ENCODE measurements around the gene EIF4ENIF1. TPM values are rescaled to one million over a fixed set of nuclear protein-coding genes. Genes with fewer than 3 reads are reported as not detected.

EIF4ENIF1 gene
- total and polyA plus RNA-seq, 9 of the 15 experiments (the other 6 are each of a cell fraction or from before 2014, with no cell fraction given) = 2.5 to 24.9 (median 15.8) TPM

- ChIA-PET CTCF (ENCODE audit: low intra/inter-chr PET ratio) (interaction anchor here (0.5 kb wide), 1 partner anchor 9 kb away, joined by 3 read pairs; no protein-coding TSS in a partner anchor), POLR2A (no interaction called here)
- Histone ChIP-seq H3K9me3 (replicated peaks; ENCODE audit: control insufficient read depth, insufficient read depth, low read depth, low read length) (no peaks in the 10 kb centered on the region), H3K9me1 (ENCODE audit: control insufficient read depth, insufficient read depth, low read length) (no peaks in the 10 kb centered on the region), H3K4me1 (replicated peaks in 1 of 2; ENCODE audit: control insufficient read depth in 2 of 2, insufficient read depth in 2 of 2, low read length in 2 of 2) (peaks cover 2 to 4% of the 10 kb centered on the region in 2 experiments; a peak in 2 of 5 replicates), H3K4me3 (no peak overlapping the region), H4K20me1 (replicated peaks; ENCODE audit: control insufficient read depth, insufficient read depth, low read length) (no peaks in the 10 kb centered on the region), H2AFZ (ENCODE audit: low read depth, low read length) (peak overlapping the region; percentile 91), H3K79me2 (ENCODE audit: control insufficient read depth, insufficient read depth, low read length) (peaks cover 41% of the 10 kb centered on the region), H3K36me3 (ENCODE audit: control insufficient read depth, insufficient read depth, low read length) (peaks cover 24% of the 10 kb centered on the region; the same call in 2 of the 3 replicates), H3K9ac (ENCODE audit: insufficient read depth in 1 of 2, low read depth in 2 of 2, low read length in 2 of 2) (peak overlapping the region in 1 of 2 experiments; percentile 98; a peak in 1 of 4 replicates), H3K27ac (ENCODE audit: extremely low read depth, low read depth, low read length) (no peak overlapping the region), H3K4me2 (ENCODE audit: insufficient read depth, low read length) (no peak overlapping the region), H3K27me3 (ENCODE audit: control insufficient read depth in 2 of 2, insufficient read depth in 2 of 2, low read length in 2 of 2) (no peaks in the 10 kb centered on the region)
- no peak for ATAC-seq
- no TSS peak for BruUV-seq (replicated peaks)
- in situ Hi-C loops (cut with MboI) (loop anchor here (5.0 kb wide), 1 partner anchor 46 kb away; no protein-coding TSS in a partner anchor), intact Hi-C loops (cut with micrococcal nuclease) (loop anchor here (5.0 kb wide), 1 partner anchor 51 kb away; the partner anchor contains the start of gene PATZ1)
- no peak for FAIRE-seq
- 17% methylated on average over 2 of the region's 5 CpGs for WGBS (ENCODE audit: insufficient coverage, low coverage, missing lambda C conversion rate)
- DNase-seq (ENCODE audit: extremely low read depth in 1 of 4, low spot score in 3 of 4) = no peak
- TF ChIP-seq ZFX (CRISPR knock-in tag; IDR thresholded peaks at IDR 0.05) (no peak), POLR3A (IDR thresholded peaks at IDR 0.05; ENCODE audit: borderline replicate concordance, extremely low read depth, insufficient read depth, insufficient read length) (no peak), ZKSCAN8 (CRISPR knock-in tag; IDR thresholded peaks at IDR 0.05) (no peak), ZNF324 (CRISPR knock-in tag; IDR thresholded peaks at IDR 0.05) (no peak), NFIC (IDR thresholded peaks at IDR 0.05) (no peak), RBFOX2 (IDR thresholded peaks at IDR 0.05; ENCODE audit: low read depth, low read length) (no peak), SAFB (IDR thresholded peaks at IDR 0.05; ENCODE audit: borderline replicate concordance, low read depth, low read length) (no peak), KDM2B (CRISPR knock-in tag; IDR thresholded peaks at IDR 0.05) (no peak), ARID3A (IDR thresholded peaks at IDR 0.05; ENCODE audit: borderline replicate concordance, low read depth, low read length) (no peak), HOMEZ (CRISPR knock-in tag; IDR thresholded peaks at IDR 0.05) (no peak), TAF15 (IDR thresholded peaks at IDR 0.05; ENCODE audit: low read depth, low read length) (no peak), HCFC1 (IDR thresholded peaks at IDR 0.05; ENCODE audit: low read depth, low read length) (no peak), ZNF444 (CRISPR knock-in tag; IDR thresholded peaks at IDR 0.05) (no peak)
- TF ChIP-seq, protein P1, sequence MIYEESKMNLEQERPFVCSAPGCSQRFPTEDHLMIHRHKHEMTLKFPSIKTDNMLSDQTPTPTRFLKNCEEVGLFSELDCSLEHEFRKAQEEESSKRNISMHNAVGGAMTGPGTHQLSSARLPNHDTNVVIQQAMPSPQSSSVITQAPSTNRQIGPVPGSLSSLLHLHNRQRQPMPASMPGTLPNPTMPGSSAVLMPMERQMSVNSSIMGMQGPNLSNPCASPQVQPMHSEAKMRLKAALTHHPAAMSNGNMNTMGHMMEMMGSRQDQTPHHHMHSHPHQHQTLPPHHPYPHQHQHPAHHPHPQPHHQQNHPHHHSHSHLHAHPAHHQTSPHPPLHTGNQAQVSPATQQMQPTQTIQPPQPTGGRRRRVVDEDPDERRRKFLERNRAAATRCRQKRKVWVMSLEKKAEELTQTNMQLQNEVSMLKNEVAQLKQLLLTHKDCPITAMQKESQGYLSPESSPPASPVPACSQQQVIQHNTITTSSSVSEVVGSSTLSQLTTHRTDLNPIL (CRISPR knock-in tag; IDR thresholded peaks at IDR 0.05) = no peak
- TF ChIP-seq, protein P2, sequence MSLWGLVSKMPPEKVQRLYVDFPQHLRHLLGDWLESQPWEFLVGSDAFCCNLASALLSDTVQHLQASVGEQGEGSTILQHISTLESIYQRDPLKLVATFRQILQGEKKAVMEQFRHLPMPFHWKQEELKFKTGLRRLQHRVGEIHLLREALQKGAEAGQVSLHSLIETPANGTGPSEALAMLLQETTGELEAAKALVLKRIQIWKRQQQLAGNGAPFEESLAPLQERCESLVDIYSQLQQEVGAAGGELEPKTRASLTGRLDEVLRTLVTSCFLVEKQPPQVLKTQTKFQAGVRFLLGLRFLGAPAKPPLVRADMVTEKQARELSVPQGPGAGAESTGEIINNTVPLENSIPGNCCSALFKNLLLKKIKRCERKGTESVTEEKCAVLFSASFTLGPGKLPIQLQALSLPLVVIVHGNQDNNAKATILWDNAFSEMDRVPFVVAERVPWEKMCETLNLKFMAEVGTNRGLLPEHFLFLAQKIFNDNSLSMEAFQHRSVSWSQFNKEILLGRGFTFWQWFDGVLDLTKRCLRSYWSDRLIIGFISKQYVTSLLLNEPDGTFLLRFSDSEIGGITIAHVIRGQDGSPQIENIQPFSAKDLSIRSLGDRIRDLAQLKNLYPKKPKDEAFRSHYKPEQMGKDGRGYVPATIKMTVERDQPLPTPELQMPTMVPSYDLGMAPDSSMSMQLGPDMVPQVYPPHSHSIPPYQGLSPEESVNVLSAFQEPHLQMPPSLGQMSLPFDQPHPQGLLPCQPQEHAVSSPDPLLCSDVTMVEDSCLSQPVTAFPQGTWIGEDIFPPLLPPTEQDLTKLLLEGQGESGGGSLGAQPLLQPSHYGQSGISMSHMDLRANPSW (CRISPR knock-in tag; IDR thresholded peaks at IDR 0.05) = no peak
Observed at GRCh38 chr22:31398231-31398630, 91.4 kb downstream of the EIF4ENIF1 start.
